ENCODE data around the gene DBP.
A peak's percentile ranks its signal among the peaks of the same experiment; 100 is the strongest.
"Not testable (repeated sequence)": the region's sequence is repeated elsewhere in the genome, so short reads cannot be mapped to it uniquely, and the experiment has no call there.

DBP gene, protein sequence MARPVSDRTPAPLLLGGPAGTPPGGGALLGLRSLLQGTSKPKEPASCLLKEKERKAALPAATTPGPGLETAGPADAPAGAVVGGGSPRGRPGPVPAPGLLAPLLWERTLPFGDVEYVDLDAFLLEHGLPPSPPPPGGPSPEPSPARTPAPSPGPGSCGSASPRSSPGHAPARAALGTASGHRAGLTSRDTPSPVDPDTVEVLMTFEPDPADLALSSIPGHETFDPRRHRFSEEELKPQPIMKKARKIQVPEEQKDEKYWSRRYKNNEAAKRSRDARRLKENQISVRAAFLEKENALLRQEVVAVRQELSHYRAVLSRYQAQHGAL

GRCh38 chr19:48636859-48637448, at the start of gene DBP:
DBP (minus strand) TSS chr19:48637379; CDS start chr19:48636994, 385 bp downstream.
- DNase-seq (ENCODE audit: low read depth) = no peak
- peak within 1 kb of the TSS; percentile 56 for H3K4me3 ChIP-seq (ENCODE audit: low read depth, low read length)

DNA sequence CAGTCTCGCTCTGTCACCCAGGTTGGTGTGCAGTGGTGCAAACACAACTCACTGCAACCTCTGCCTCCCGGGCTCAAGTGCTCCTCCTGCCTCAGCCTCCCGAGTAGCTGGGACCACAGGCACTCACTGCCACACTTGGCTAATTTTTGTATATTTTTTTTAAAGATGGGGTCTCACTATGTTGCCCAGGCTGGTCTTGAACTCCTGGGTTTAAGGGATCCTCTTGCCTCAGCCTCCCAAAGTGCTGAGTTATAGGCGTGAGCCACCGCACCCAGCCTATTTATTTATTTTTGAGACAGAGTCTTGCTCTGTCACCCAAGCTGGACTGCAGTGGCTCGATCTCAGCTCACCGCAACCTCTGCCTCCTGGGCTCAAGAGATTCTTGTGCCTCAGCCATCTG, 49.5 kb upstream of the DBP start:
- H3K4me3 ChIP-seq (ENCODE audit: low read depth, low read length) = not testable (repeated sequence)

GRCh38 chr19:48686088-48686487, 48.9 kb upstream of the DBP start:
- H3K4me3 ChIP-seq (ENCODE audit: low read depth, low read length) = no peak overlapping the region
- no peak for DNase-seq (ENCODE audit: low read depth)

More for the DNA sequence above, 49.5 kb upstream of the DBP start:
- not testable (repeated sequence) for DNase-seq (ENCODE audit: low read depth)

- no peak overlapping the region for H3K4me3 ChIP-seq (ENCODE audit: low read depth, low read length)
- no peak for DNase-seq (ENCODE audit: low read depth)
Observed at GRCh38 chr19:48685583-48685982, 48.4 kb upstream of the DBP start.

- H3K4me3 ChIP-seq (ENCODE audit: low read depth, low read length) = no peak overlapping the region
- DNase-seq (ENCODE audit: low read depth) = no peak
Observed at GRCh38 chr19:48683349-48683748, 46.2 kb upstream of the DBP start.

DNA sequence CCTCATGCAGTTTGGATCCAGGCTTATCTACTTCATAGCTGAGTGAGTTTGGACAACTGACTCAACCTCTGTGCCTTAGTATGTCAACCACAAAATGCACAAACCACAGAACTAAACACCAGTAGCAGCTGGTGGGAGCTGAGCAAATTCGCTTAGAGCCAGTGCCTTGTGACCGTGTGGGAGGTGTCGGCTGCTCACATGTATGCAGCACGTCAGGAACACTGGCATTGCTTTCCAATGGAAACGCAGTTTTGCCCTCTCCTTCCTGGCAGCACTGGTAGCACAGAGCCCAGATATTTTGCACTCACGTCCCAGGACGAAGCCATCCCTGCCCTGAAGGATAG, 43.9 kb upstream of the DBP start:
- no peak overlapping the region for H3K4me3 ChIP-seq (ENCODE audit: low read depth, low read length)
- DNase-seq (ENCODE audit: low read depth) = peak; percentile 55

DNA sequence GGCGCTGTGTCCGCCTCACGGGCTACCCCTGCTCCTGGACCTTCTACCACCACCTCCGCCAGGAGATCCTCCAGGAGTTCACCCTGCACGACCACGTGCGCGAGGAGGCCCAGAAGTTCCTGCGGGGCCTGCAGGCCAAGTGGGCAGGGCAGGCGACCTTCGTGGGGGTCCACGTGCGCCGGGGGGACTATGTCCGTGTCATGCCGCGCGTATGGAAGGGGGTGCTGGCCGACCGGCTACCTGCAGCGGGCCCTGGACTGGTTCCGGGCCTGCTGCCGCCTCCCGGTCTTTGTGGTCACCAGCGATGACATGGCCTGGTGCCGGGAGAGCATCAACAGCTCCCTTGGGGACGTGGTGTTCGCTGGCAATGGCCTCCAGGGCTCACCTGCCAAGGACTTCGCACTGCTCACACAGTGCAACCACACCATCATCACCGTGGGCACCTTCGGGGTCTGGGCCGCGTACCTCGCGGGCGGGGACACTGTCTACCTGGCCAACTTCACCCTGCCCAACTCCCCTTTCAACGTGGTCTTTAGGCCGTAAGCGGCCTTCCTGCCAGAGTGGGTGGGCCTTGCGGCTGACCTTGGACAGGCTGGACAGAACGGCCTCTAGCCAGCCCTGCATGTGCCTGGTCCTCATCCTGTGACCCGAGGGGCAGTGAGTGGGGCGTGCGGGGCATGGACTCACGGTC, 43.4 kb upstream of the DBP start:
- no peak overlapping the region for H3K4me3 ChIP-seq (ENCODE audit: low read depth, low read length)
- no peak for DNase-seq (ENCODE audit: low read depth)

- DNase-seq (ENCODE audit: low read depth); H3K4me3 ChIP-seq (ENCODE audit: low read depth, low read length): not testable (repeated sequence)
Observed at GRCh38 chr19:48680006-48680405, 42.8 kb upstream of the DBP start.

- DNase-seq (ENCODE audit: low read depth) = no peak
- H3K4me3 ChIP-seq (ENCODE audit: low read depth, low read length) = no peak overlapping the region
Observed at GRCh38 chr19:48678201-48678600, 41.0 kb upstream of the DBP start.

GRCh38 chr19:48676887-48677286, 39.7 kb upstream of the DBP start:
- no peak for DNase-seq (ENCODE audit: low read depth)

DNA sequence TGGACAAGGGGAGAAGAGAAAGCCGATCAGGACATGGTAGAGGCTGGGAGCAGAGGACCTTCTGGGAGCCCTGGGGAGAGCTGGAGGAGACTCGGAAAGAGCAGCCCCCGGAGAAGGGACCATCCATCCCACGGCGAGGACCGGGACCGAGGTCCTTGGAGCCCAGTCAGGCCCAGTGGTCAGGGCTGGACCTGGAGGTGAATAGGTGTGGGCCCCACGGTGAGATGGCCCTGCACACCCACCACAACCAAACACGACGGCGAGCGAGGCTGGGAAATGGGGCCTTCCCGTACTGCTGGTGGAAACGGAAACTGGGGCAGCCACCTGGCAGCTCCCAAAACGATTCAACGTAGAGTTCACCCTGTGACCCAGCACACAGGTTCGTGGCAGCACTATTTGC, 39.3 kb upstream of the DBP start:
- no peak overlapping the region for H3K4me3 ChIP-seq (ENCODE audit: low read depth, low read length)
- no peak for DNase-seq (ENCODE audit: low read depth)

More at GRCh38 chr19:48676887-48677286, 39.7 kb upstream of the DBP start:
- no peak overlapping the region for H3K4me3 ChIP-seq (ENCODE audit: low read depth, low read length)

DNA sequence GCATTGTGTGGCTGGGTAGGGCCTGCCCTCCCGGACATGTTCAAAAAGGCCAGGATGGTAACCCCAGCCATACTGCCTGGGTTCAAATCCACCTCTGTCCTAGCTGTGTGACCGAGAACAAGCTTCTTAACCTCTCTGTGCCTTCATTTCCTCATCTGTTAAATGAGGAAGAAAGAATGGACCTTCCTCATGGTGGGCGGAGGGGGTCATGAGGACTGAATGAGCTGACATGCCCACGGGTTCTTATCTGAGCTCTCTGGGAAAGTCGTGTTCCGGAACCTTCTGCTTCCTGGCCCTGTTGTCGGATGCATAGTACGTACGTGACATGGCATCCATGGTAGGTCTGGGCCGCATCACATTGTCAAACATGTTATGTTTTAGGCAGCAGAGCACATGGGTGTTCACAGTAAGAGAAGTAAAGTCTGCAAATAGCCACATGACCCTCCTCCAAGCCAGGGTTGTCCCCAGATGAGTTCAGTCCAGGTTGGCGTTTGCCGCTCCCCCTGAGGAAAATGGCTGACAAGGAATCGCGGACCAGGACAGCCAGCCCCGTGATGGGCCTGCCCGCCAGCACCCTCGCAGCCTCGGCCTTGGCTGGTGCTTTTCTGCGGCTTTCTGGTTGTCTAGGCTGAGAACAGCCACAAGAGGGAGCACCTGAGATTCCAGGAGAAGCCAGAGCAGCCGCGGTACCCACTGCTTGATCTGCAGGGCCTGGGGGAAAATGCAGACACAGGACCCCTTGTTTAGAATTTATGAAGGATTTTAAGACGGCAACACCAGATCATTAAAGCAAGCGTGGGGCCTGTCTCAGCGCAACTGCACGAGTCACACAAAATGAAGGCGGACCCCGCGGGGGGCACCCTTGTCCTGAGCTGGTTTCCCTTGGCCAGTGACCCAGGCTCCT, 38.0 kb upstream of the DBP start:
- no peak for DNase-seq (ENCODE audit: low read depth)
- no peak overlapping the region for H3K4me3 ChIP-seq (ENCODE audit: low read depth, low read length)

DNA sequence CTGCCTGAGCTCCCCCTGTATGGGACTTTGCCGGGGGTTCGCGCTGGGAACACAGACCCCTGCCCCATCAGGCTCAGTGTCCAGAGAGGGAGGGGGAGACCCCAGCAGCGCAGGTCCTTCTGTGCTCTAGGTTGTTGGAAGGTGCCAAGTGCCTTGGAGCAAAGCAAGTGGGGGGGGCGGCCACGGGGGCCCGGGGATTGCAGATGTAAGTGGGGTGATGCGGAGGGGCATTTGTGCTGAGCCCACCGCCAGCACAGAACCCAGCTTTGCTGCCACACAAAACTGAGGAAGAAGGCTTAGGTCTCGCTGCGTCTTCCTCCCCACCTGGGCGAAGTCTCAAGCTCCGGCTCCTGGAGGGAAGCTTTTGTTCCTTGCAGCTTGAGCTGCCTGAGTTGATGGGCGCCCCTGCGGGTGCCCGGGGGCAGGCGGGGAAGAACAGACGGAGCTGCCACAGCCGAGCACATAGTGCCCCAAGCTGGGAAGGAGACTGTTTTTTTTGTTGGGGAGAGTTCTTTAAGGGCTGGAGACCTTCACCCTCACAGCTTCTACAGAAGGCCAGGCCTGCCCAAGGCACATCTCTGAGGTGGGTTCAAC, 37.1 kb upstream of the DBP start:
- H3K4me3 ChIP-seq (ENCODE audit: low read depth, low read length) = no peak overlapping the region
- DNase-seq (ENCODE audit: low read depth) = no peak

GRCh38 chr19:48673436-48674100, 36.4 kb upstream of the DBP start:
- DNase-seq (ENCODE audit: low read depth) = no peak
- no peak overlapping the region for H3K4me3 ChIP-seq (ENCODE audit: low read depth, low read length)

- H3K4me3 ChIP-seq (ENCODE audit: low read depth, low read length) = no peak within 1 kb of the TSS
- DNase-seq (ENCODE audit: low read depth) = no peak
Observed at GRCh38 chr19:48672994-48673393, 35.8 kb upstream of the DBP start, which contains the start of gene NTN5. NTN5 (minus strand) TSS chr19:48673017; CDS start chr19:48670986, 2,031 bp downstream.

DNA sequence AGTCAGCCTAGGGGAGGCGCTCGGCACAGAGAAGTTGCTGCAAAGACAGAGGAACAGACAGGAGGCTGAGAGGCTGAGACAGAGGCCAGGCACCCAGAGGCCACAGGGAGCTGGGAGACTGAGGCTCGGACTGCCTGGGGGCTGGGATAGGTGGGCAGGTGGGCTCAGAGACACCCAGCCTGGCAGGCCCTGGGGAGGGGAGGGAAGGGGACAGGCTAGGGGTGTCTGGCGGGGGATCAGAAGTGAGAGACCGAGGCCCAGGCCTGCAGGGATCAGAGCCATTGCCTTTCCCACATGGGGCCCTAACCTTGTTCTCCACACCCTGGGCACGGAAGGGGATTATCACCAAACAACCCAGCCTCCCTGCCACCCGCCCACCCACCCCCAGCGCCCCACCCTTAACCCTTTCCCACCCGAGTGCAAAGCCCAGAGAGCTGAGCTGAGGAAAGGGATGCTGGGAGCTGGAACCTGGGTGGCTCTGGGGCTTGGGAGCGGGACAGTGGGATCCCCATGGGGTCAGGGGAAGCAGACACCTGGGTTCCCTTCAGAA, 34.3 kb upstream of the DBP start:
- DNase-seq (ENCODE audit: low read depth) = no peak
- H3K4me3 ChIP-seq (ENCODE audit: low read depth, low read length) = no peak overlapping the region

DNA sequence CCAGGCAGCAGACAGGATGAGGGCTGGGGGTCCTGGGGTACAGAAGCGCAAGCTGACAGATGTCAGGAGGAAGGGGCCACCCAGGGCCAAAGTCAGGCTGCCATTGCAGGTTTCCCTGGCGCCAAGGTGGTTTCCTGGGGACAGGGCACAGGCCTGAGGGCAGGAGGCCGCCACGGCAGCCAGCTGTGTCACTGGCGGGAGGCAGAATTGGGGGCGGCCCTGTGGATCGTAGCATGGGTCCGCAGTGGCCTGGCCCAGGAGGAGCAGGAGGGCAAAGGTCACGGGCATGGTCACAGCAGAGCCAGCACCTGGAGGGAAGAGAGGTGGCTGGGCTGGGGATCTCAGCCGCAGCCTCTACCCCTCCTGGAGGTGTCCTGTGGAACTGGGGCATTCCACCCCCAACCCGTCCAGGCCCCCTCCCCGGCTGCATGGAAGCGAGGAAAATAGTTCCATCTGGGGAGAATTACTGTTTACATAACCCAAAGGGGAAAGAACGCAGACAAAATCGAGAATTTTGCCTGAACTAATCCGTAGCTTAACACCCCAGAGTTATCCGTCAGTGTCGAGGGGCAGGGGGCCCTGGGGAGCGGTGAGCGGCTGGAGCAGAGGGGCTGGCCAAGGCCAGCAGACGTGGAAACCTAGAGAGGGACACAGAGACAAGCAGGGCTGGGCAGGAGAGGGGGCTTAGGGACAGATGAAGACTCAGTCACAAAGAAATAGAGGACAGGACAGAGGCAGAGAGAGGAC, 33.7 kb upstream of the DBP start:
- no peak overlapping the region for H3K4me3 ChIP-seq (ENCODE audit: low read depth, low read length)
- no peak for DNase-seq (ENCODE audit: low read depth)

Data from skeletal muscle cell (primary cell).